Heart left ventricle (tissue), 16 donors: ENCODE data around the gene SPNS2. TPM values are rescaled to one million over a fixed set of nuclear protein-coding genes. Genes with fewer than 3 reads are reported as not detected.

Experiments used
- ATAC-seq, 4 donors: fragments of 200-7000 bp; cut with Tn5 transposase; one replicate each; pipeline ENCODE4 v1.9.1; 2020 to 2022; ENCODE audit warnings: moderate library complexity in 4 of 4, mild to moderate bottlenecking in 3 of 4, moderate number of reproducible peaks in 1 of 4
- DNase-seq, 5 donors: peaks; one replicate each; pipeline ENCODE4 v3.0.0-alpha.2; 2020
- H3K27ac ChIP-seq, 12 donors: fragments of 200-600 bp; sonication (generic) in 4 of 12; one replicate each; pipeline versions ENCODE4 v1.5.0 to v1.8.0; 2016 to 2022; ENCODE audit warnings: mild to moderate bottlenecking in 2 of 12
- H3K27me3 ChIP-seq, 9 donors: fragments of 200-600 bp; sonication (generic) in 2 of 9; one replicate each; pipeline versions ENCODE4 v1.5.1 to v1.8.0; 2016 to 2022; ENCODE audit warnings: mild to moderate bottlenecking in 3 of 9
- H3K36me3 ChIP-seq, 9 donors: fragments of 200-600 bp; sonication (generic) in 2 of 9; one replicate each; pipeline versions ENCODE4 v1.5.0 to v1.8.0; 2018 to 2022; ENCODE audit warnings: mild to moderate bottlenecking in 2 of 9
- H3K4me1 ChIP-seq, 12 donors: fragments of 200-600 bp; sonication (generic) in 4 of 12; one replicate each; pipeline versions ENCODE4 v1.5.0 to v1.8.0; 2016 to 2022; ENCODE audit warnings: mild to moderate bottlenecking in 3 of 12
- H3K4me3 ChIP-seq, 12 donors: fragments of 200-600 bp; sonication (generic) in 4 of 12; one replicate each; pipeline versions ENCODE4 v1.5.0 to v1.8.0; 2017 to 2022; ENCODE audit warnings: mild to moderate bottlenecking in 9 of 12, moderate library complexity in 4 of 12
- H3K9me3 ChIP-seq, 12 donors: fragments of 200-600 bp; sonication (generic) in 4 of 12; one replicate each; pipeline versions ENCODE4 v1.5.0 to v1.8.0; 2016 to 2022; ENCODE audit warnings: mild to moderate bottlenecking in 1 of 12
- CTCF ChIP-seq, 12 donors: fragments of 200-600 bp; sonication (generic) in 4 of 12; IDR thresholded peaks; one replicate each; pipeline versions ENCODE4 v1.5.0 to v1.8.0; 2018 to 2022; ENCODE audit warnings: antibody characterized with exemption in 12 of 12, mild to moderate bottlenecking in 5 of 12
- POLR2A ChIP-seq, 2 donors: fragments of 450-650 bp; IDR thresholded peaks; one replicate each; pipeline ENCODE4 v1.6.1; 2017; ENCODE audit warnings: antibody characterized with exemption in 2 of 2, mild to moderate bottlenecking in 2 of 2, moderate library complexity in 2 of 2
- WGBS, 4 donors: extraction: QIAGEN DNeasy Blood & Tissue Kit in 2 of 4; methylation state at CpG; one replicate each; pipeline versions ENCODE4 v1.1.5 to v1.1.7; 2013 to 2018; 5-methylcytosine and 5-hydroxymethylcytosine counted together
- intact Hi-C, 10 donors: fragments of 100-400 bp; cut with DNase I; formaldehyde crosslinking; loops; one replicate each; pipeline versions ENCODE4 v1.11.1 to v1.14.2; 2022
- polyA plus RNA-seq, 2 donors: library from polyadenylated mRNA; stranded (reverse); fragments of 200-250 nt; gene quantifications; one replicate each; pipeline ENCODE4 v1.2.3, GENCODE V29; 2013
- total RNA-seq, 9 donors: library from RNA; depleted of rRNA in 2 of 9; stranded (reverse); fragments of >200 nt in 2 of 9; fragmentation: NEBNext Ultra II Directional in 3 of 9; extraction: Animal tissue kit (Norgen Biotek cat#: 25700) in 3 of 9; gene quantifications; one replicate each; pipeline versions ENCODE4 v1.1.0 to v1.2.4, GENCODE V29; 2016 to 2023
- donor health status: ischemic (EF 13 %, LVEDD 7.1; RV severe dilation, severe dysfunction).
- donor health status: healthy with polysubstance abuse.
- donor health status: DM: no; HTN: yes; CAD: no.
- donor health status: DM: no; HTN: no; CAD: no.
- donor health status: ischemic (EF 25% LVEDD 6.9; RV normal size, moderate dysfunction).
- donor health status: ischemic (EF 25% LVEDD 5.7; RV mildly dilated, moderate dysfunction).
- donor health status: healthy.
- donor health status: DM: yes; HTN: yes; CAD: no.
- donor health status: ischemic (EF 35%, LVEDD 5.7; RV mildly dilated, moderate dysfunction).
- donor health status: nonischemic (EF 11% LVEDD 7.7; RV severe dilation, severe dysfunction).
- donor health status: DM: yes; HTN: yes; CAD: no.
- donor health status: PGD.
- donor health status: ischemic (EF 29% LVEDD 5.4; RV normal size, mild dysfunction).
- donor health status: nonischemic (EF 23%, LVEDD 6.1; RV moderate dilation, normal function).

Gene SPNS2
- total and polyA plus RNA-seq, 11 donors = 6.4 to 22.0 (median 13.3) TPM

- intact Hi-C loops = loop anchor here in 5 of 10 donors (5.0 kb wide), 4 partner anchors 37 to 122 kb away; partner anchors contain the start of gene SPNS2 (in 2 of the 5)
- Histone ChIP-seq H3K36me3 (peaks cover 0 to 57% (median 39%) of the 10 kb centered on the region in 9 donors), H3K4me1 (peaks cover 18 to 80% (median 52%) of the 10 kb centered on the region in 12 donors), H3K9me3 (no peaks in the 10 kb centered on the region), H3K27ac (peak overlapping the region in 1 of 12 donors; percentile 86), H3K4me3 (no peak overlapping the region), H3K27me3 (no peaks in the 10 kb centered on the region)
- WGBS, 4 donors = 85 to 92% (median 92%) methylated on average over 8 of the region's 8 CpGs
- no peak for ATAC-seq
- no peak for DNase-seq
- TF ChIP-seq CTCF (IDR thresholded peaks at IDR 0.05) = no peak
- TF ChIP-seq POLR2A (IDR thresholded peaks at IDR 0.05) = no peak
Measured at GRCh38 chr17:4539025-4539424, 40.3 kb downstream of the SPNS2 start.

- H3K27ac ChIP-seq = peak overlapping the region in 3 of 12 donors; percentile 14 to 61 (median 56)
- 92 to 95% (median 93%) methylated on average over 24 to 26 of the region's 26 CpGs for WGBS, 4 donors
- TF ChIP-seq CTCF (IDR thresholded peaks at IDR 0.05) = no peak
- TF ChIP-seq POLR2A (IDR thresholded peaks at IDR 0.05) = no peak
- no peaks in the 10 kb centered on the region for H3K27me3 ChIP-seq
- H3K36me3 ChIP-seq = peaks cover 0 to 64% (median 43%) of the 10 kb centered on the region in 9 donors
- intact Hi-C loops = loop anchor here in 8 of 10 donors (2.0 to 10.0 kb wide), 6 partner anchors 37 to 122 kb away; partner anchors contain the start of gene SPNS2 (in 2 of the 8)
- ATAC-seq = no peak
- H3K4me3 ChIP-seq = no peak overlapping the region
- DNase-seq = peak in 1 of 5 donors; percentile 21
- H3K9me3 ChIP-seq = no peaks in the 10 kb centered on the region
- H3K4me1 ChIP-seq = peaks cover 18 to 73% (median 46%) of the 10 kb centered on the region in 12 donors
Measured at GRCh38 chr17:4539576-4540223, 41.0 kb downstream of the SPNS2 start.

GRCh38 chr17:4540224-4540651, 41.6 kb downstream of the SPNS2 start:
- no peaks in the 10 kb centered on the region for H3K9me3 ChIP-seq
- H3K4me1 ChIP-seq = peaks cover 18 to 68% (median 45%) of the 10 kb centered on the region in 12 donors
- ATAC-seq (peak in 2 of 4 donors; percentile 1 to 6), DNase-seq (peak in 1 of 5 donors; percentile 23)
- WGBS, 4 donors = 74 to 79% (median 76%) methylated on average over 10 to 14 of the region's 14 CpGs
- H3K4me3 ChIP-seq = no peak overlapping the region
- no peaks in the 10 kb centered on the region for H3K27me3 ChIP-seq
- intact Hi-C loops = loop anchor here in 5 of 10 donors (2.0 to 10.0 kb wide), 3 partner anchors 115 to 119 kb away; no protein-coding TSS in a partner anchor
- peak in 5 of 12 donors; percentile 9 to 31 (median 21) for TF ChIP-seq CTCF (IDR thresholded peaks at IDR 0.05)
- no peak for TF ChIP-seq POLR2A (IDR thresholded peaks at IDR 0.05)
- peaks cover 0 to 69% (median 47%) of the 10 kb centered on the region in 9 donors for H3K36me3 ChIP-seq
- H3K27ac ChIP-seq = peak overlapping the region; percentile 24 to 80 (median 53)

GRCh38 chr17:4540687-4541327, 42.1 kb downstream of the SPNS2 start:
- ATAC-seq (peak in 3 of 4 donors; percentile 2 to 25 (median 7)), DNase-seq (peak in 2 of 5 donors; percentile 39 to 68)
- Histone ChIP-seq H3K4me3 (peak overlapping the region in 2 of 12 donors; percentile 1 to 7), H3K4me1 (peaks cover 13 to 62% (median 43%) of the 10 kb centered on the region in 12 donors), H3K27ac (peak overlapping the region; percentile 24 to 80 (median 54)), H3K9me3 (no peaks in the 10 kb centered on the region), H3K36me3 (peaks cover 0 to 75% (median 53%) of the 10 kb centered on the region in 9 donors), H3K27me3 (no peaks in the 10 kb centered on the region)
- 64 to 79% (median 71%) methylated on average over 14 to 15 of the region's 15 CpGs for WGBS, 4 donors
- intact Hi-C loops = loop anchor here in 5 of 10 donors (2.0 to 10.0 kb wide), 3 partner anchors 116 to 120 kb away; no protein-coding TSS in a partner anchor
- TF ChIP-seq CTCF (IDR thresholded peaks at IDR 0.05) (no peak), POLR2A (IDR thresholded peaks at IDR 0.05) (no peak)
